ENCODE data around the gene SYT6. TPM values are rescaled to one million over a fixed set of nuclear protein-coding genes. Genes with fewer than 3 reads are reported as not detected.
A peak's percentile ranks its signal among the peaks of the same experiment; 100 is the strongest.

The SYT6 gene
- total RNA-seq, 4 donors from 2014 or later = 0.14 to 0.64 TPM; not detected in 2

DNA sequence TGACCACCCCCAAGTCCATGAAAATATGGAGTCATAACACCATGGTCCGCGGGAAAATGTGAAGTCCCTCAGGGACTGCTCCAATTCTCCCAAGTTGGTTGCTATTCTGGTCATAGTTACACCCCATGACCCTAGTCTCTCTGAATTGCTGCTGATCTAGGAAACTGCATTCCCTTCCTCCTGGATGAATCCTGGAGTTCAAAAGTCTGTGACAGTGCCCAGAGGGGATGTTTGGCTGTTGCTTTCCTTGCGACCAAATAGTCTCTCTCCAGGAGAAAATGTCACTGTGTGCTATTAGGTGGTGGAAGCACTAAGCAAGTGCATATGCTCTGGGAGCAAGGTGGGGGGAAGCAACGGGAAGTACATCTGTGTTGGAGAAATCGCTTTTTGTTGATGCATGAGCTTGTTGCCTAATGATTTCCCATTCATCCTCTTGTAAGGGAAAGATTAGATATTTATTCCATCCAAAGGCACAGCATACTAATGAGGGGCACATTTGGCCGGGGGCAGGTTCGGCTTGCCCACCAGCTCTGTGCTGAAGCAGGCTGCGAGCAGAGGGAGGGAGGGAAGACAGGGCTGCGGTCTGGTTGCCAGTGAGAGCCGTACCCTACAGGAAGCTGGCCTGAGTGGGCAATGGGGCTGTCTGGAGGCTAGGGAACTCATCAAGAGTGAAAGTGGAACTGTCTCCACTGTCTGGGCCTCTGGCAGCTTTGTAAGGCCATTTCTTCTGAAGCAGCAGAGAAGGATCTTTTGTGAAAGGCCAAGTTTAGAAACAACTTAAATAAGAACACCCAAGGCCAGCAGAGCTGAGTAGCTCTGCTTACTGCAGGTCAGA lies 27.2 kb downstream of the SYT6 start:
- peak overlapping the region in 1 of 4 donors; percentile 29 for H3K27ac ChIP-seq
- in situ Hi-C loops (cut with MboI; ENCODE audit: low pct_ligation_motif_present in 1 of 4, low pct_unique_long_range_greater_than_20kb in 1 of 4, low sequenced_read_pairs in 3 of 4) = no loop called here
- H3K27me3 ChIP-seq = no peaks in the 10 kb centered on the region
- no peak overlapping the region for H3K4me3 ChIP-seq
- TF ChIP-seq POLR2A (IDR thresholded peaks at IDR 0.05) (no peak), EP300 (IDR thresholded peaks at IDR 0.05; ENCODE audit: low read depth) (no peak), POLR2AphosphoS5 (IDR thresholded peaks at IDR 0.05) (no peak)
- TF ChIP-seq, protein P1, sequence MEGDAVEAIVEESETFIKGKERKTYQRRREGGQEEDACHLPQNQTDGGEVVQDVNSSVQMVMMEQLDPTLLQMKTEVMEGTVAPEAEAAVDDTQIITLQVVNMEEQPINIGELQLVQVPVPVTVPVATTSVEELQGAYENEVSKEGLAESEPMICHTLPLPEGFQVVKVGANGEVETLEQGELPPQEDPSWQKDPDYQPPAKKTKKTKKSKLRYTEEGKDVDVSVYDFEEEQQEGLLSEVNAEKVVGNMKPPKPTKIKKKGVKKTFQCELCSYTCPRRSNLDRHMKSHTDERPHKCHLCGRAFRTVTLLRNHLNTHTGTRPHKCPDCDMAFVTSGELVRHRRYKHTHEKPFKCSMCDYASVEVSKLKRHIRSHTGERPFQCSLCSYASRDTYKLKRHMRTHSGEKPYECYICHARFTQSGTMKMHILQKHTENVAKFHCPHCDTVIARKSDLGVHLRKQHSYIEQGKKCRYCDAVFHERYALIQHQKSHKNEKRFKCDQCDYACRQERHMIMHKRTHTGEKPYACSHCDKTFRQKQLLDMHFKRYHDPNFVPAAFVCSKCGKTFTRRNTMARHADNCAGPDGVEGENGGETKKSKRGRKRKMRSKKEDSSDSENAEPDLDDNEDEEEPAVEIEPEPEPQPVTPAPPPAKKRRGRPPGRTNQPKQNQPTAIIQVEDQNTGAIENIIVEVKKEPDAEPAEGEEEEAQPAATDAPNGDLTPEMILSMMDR (IDR thresholded peaks at IDR 0.05) = no peak
- no peaks in the 10 kb centered on the region for H3K4me1 ChIP-seq
- intact Hi-C loops (cut with DNase I; ENCODE audit: low total_unique reads) = no loop called here
- DNase-seq = peak; percentile 11
- H3K9me3 ChIP-seq = no peaks in the 10 kb centered on the region
- H3K36me3 ChIP-seq = no peaks in the 10 kb centered on the region
- 70% methylated on average over 10 of the region's 10 CpGs; no CpG with 5 or more reads in 1 of the 2 donors for WGBS, 2 donors (ENCODE audit: low coverage in 1 of 2)

DNA sequence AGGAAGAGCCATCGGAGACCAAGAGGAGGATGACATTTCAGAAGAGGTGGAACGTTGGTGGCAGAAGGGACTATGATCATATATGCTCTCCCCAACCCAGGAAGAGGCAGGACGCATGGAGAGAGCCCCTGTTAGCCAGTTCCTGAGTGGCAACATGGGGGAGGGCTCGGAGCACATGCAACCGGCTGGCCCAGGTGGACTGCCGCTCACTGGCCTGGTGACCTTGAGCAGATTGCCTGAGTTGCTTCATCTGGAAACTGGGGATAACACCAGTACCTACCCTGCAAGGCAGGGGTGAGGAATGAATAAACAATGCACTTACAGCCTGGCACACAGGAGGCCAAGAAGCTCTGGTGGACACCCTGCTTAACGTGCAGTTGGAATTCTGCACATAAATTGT lies 29.0 kb downstream of the SYT6 start:
- Histone ChIP-seq H3K36me3 (no peaks in the 10 kb centered on the region), H3K4me1 (no peaks in the 10 kb centered on the region), H3K27ac (no peak overlapping the region), H3K27me3 (no peaks in the 10 kb centered on the region), H3K4me3 (no peak overlapping the region), H3K9me3 (no peaks in the 10 kb centered on the region)
- WGBS, 2 donors (ENCODE audit: low coverage in 1 of 2) = 84% methylated on average over 7 of the region's 7 CpGs; no CpG with 5 or more reads in 1 of the 2 donors
- DNase-seq = no peak
- in situ Hi-C loops (cut with MboI; ENCODE audit: low pct_ligation_motif_present in 1 of 4, low pct_unique_long_range_greater_than_20kb in 1 of 4, low sequenced_read_pairs in 3 of 4) = no loop called here
- intact Hi-C loops (cut with DNase I; ENCODE audit: low total_unique reads) = no loop called here
- TF ChIP-seq, protein P1 (IDR thresholded peaks at IDR 0.05) = no peak
- no peak for TF ChIP-seq POLR2AphosphoS5 (IDR thresholded peaks at IDR 0.05)
- TF ChIP-seq EP300 (IDR thresholded peaks at IDR 0.05; ENCODE audit: low read depth) = no peak
- TF ChIP-seq POLR2A (IDR thresholded peaks at IDR 0.05) = no peak

DNA sequence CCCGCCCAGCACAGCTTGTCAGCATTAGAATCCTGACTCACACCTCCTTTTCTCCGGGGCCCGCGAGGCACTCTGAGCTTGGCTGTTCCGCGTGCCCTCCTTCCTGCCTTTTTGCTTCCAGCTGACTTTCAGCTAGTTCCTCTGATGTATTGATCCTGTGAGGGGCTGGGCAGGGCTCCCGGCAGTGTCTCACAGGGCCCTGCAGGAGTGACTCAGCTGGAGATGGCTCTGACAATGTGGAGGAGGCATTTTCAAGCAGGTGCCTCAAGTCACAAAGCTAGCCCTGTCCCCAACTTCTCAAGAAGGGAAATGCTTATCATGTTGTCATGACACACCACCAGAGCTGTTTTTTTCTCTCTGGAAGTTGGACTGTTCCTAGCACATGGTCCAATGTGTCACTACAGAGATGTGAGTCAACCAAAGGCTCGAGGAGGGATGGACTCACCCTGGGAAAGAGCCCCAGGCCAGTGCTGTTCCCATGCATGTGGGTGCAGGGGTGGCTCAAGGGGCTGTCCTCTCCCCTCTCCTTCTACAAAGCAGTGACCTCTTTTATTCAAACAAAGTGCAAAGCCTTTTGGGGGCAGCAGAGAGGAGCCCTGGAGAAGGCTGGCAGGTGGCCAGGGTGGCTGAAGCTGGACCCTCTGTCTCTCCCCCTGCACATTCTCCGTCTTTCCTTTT lies 30.6 kb downstream of the SYT6 start:
- Histone ChIP-seq H3K27ac (no peak overlapping the region), H3K4me3 (no peak overlapping the region), H3K9me3 (no peaks in the 10 kb centered on the region), H3K27me3 (no peaks in the 10 kb centered on the region), H3K36me3 (no peaks in the 10 kb centered on the region), H3K4me1 (no peaks in the 10 kb centered on the region)
- 73 to 89% methylated on average over 3 to 8 of the region's 9 CpGs for WGBS, 2 donors (ENCODE audit: low coverage in 1 of 2)
- intact Hi-C loops (cut with DNase I; ENCODE audit: low total_unique reads) = no loop called here
- TF ChIP-seq POLR2A (IDR thresholded peaks at IDR 0.05) (no peak), POLR2AphosphoS5 (IDR thresholded peaks at IDR 0.05) (no peak)
- in situ Hi-C loops (cut with MboI; ENCODE audit: low pct_ligation_motif_present in 1 of 4, low pct_unique_long_range_greater_than_20kb in 1 of 4, low sequenced_read_pairs in 3 of 4) = no loop called here
- no peak for DNase-seq

DNA sequence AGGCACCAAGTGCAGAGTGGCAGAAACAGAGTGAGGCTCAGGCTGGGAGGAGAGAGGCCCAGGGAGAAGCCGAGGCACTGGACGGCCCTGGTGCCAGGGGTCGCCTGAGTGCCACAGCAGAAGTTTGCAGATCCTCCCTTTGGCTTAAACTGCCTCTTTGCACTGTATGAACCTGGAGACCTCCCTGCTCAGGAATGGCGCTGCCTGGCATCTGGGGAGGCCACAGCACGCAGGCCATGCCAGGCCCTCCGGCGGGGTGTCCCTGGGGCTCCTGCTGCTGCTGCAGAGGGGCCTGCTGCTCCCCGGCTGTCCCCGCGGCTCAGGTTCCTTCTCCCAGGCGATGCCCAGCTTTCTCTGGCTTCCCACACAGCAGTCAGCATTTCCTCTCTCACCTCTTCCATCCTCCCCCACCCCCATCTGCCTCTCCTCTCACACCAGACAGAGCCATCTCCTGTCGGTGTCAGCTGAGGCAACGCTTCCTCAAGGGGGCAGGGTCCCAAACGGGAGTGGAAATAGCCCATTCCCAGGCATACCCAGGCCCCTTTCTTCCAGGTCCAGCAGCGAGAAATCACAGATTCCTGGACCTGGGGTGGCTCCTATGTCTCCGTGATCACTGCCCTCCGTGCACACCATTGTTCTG lies 35.2 kb downstream of the SYT6 start:
- H3K9me3 ChIP-seq = no peaks in the 10 kb centered on the region
- in situ Hi-C loops (cut with MboI; ENCODE audit: low pct_ligation_motif_present in 1 of 4, low pct_unique_long_range_greater_than_20kb in 1 of 4, low sequenced_read_pairs in 3 of 4) (no loop called here), intact Hi-C loops (cut with DNase I; ENCODE audit: low total_unique reads) (no loop called here)
- no peak overlapping the region for H3K4me3 ChIP-seq
- no peaks in the 10 kb centered on the region for H3K27me3 ChIP-seq
- no peak overlapping the region for H3K27ac ChIP-seq
- DNase-seq = no peak
- H3K4me1 ChIP-seq = no peaks in the 10 kb centered on the region
- TF ChIP-seq POLR2AphosphoS5 (IDR thresholded peaks at IDR 0.05) (no peak), POLR2A (IDR thresholded peaks at IDR 0.05) (no peak), EP300 (IDR thresholded peaks at IDR 0.05; ENCODE audit: low read depth) (no peak)
- TF ChIP-seq, protein P1 (IDR thresholded peaks at IDR 0.05) = no peak
- no peaks in the 10 kb centered on the region for H3K36me3 ChIP-seq
- 69% methylated on average over 17 of the region's 17 CpGs; no CpG with 5 or more reads in 1 of the 2 donors for WGBS, 2 donors (ENCODE audit: low coverage in 1 of 2)
